ENCODE measurements around the gene VAV3. TPM values are rescaled to one million over a fixed set of nuclear protein-coding genes. Genes with fewer than 3 reads are reported as not detected.

The VAV3 gene
- total and polyA plus RNA-seq, 2 donors from 2014 or later, result 61.6 to 87.5 TPM

DNA sequence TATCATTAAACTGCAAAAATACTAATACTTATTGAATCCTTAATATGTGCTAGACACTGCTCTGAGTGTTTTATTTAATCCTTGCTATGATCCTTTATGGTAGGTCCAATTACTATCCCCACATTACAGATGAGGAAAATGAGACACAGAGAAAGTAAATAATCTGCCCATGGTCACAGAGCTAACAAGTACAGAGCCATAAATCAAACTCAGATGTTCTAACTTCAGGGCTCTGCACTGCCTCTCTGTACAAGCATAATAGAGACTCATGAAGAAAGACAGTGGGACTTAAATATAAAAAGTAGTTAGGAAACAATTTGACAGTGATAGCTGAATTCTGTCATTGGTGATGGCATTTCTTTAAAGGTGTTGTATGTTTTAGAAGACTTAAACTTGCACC is 346.4 kb downstream of the VAV3 start:
- FAIRE-seq (no peak), DNase-seq (no peak)
- TF ChIP-seq, protein P1, sequence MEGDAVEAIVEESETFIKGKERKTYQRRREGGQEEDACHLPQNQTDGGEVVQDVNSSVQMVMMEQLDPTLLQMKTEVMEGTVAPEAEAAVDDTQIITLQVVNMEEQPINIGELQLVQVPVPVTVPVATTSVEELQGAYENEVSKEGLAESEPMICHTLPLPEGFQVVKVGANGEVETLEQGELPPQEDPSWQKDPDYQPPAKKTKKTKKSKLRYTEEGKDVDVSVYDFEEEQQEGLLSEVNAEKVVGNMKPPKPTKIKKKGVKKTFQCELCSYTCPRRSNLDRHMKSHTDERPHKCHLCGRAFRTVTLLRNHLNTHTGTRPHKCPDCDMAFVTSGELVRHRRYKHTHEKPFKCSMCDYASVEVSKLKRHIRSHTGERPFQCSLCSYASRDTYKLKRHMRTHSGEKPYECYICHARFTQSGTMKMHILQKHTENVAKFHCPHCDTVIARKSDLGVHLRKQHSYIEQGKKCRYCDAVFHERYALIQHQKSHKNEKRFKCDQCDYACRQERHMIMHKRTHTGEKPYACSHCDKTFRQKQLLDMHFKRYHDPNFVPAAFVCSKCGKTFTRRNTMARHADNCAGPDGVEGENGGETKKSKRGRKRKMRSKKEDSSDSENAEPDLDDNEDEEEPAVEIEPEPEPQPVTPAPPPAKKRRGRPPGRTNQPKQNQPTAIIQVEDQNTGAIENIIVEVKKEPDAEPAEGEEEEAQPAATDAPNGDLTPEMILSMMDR (IDR thresholded peaks at IDR 0.05; ENCODE audit: borderline replicate concordance, extremely low read depth, insufficient read depth), result no peak
- intact Hi-C loops (cut with DNase I), result no loop called here
- Histone ChIP-seq H3K27me3 (ENCODE audit: control insufficient read depth, insufficient read depth, low read length) (no peaks in the 10 kb centered on the region), H3K27ac (ENCODE audit: low read depth in 2 of 2, low read length in 2 of 2) (no peak overlapping the region), H3K4me3 (ENCODE audit: low read length in 3 of 3) (no peak overlapping the region), H3K36me3 (ENCODE audit: control insufficient read depth in 2 of 3, insufficient read depth in 3 of 3, low read length in 3 of 3) (peaks cover 0 to 17% (median 4%) of the 10 kb centered on the region in 3 donors), H3K9ac (ENCODE audit: low read length in 3 of 3) (no peak overlapping the region), H3K9me3 (ENCODE audit: control insufficient read depth in 2 of 3, insufficient read depth in 1 of 3, low read length in 3 of 3) (no peaks in the 10 kb centered on the region), H3K4me1 (ENCODE audit: control insufficient read depth in 2 of 3, insufficient read depth in 2 of 3, low read depth in 1 of 3, low read length in 3 of 3) (no peaks in the 10 kb centered on the region)

DNA sequence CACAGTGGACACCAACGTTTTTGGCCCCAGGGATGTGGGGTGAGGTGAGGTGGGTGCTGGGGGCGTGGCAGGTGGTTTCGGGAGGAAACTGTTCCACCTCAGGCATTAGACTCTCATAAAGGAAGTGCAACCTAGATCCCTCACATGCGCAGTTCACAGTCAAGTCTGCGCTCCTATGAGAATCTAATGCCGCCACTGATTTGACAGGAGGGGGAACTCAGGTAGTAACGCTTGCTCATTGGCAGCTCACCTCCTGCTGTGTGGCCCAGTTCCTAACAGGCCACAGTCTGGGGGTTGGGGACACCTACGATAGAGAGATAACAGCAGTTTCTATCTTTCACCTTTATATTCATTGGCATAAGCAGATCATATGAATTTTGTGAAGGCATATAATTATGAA is 347.1 kb downstream of the VAV3 start:
- Histone ChIP-seq H3K36me3 (ENCODE audit: control insufficient read depth in 2 of 3, insufficient read depth in 3 of 3, low read length in 3 of 3) (peaks cover 0 to 17% (median 4%) of the 10 kb centered on the region in 3 donors), H3K27me3 (ENCODE audit: control insufficient read depth, insufficient read depth, low read length) (no peaks in the 10 kb centered on the region), H3K4me3 (ENCODE audit: low read length in 3 of 3) (no peak overlapping the region), H3K9me3 (ENCODE audit: control insufficient read depth in 2 of 3, insufficient read depth in 1 of 3, low read length in 3 of 3) (no peaks in the 10 kb centered on the region), H3K9ac (ENCODE audit: low read length in 3 of 3) (no peak overlapping the region), H3K4me1 (ENCODE audit: control insufficient read depth in 2 of 3, insufficient read depth in 2 of 3, low read depth in 1 of 3, low read length in 3 of 3) (no peaks in the 10 kb centered on the region), H3K27ac (ENCODE audit: low read depth in 2 of 2, low read length in 2 of 2) (no peak overlapping the region)
- FAIRE-seq, result no peak
- intact Hi-C loops (cut with DNase I), result no loop called here
- TF ChIP-seq, protein P1 (IDR thresholded peaks at IDR 0.05; ENCODE audit: borderline replicate concordance, extremely low read depth, insufficient read depth), result no peak
- no peak for DNase-seq

DNA sequence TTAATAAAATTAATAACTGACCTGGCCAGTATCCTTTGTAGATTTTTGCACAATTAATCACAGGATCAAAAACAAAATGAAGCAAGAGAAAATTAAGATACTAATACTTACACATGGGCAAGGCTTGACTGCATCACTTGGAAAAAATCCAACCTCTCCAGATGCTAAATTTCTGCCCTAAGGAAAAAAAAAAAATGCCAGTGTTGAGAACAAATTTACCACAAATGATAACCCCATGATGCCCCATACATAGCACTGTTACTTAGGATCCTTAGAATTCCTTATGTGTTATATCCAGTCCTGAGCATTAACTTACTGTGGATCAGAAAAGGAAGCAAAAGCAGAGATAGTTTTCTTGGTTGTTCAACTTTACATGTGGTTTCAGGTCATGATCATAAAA is 347.5 kb downstream of the VAV3 start:
- Histone ChIP-seq H3K4me1 (ENCODE audit: control insufficient read depth in 2 of 3, insufficient read depth in 2 of 3, low read depth in 1 of 3, low read length in 3 of 3) (no peaks in the 10 kb centered on the region), H3K36me3 (ENCODE audit: control insufficient read depth in 2 of 3, insufficient read depth in 3 of 3, low read length in 3 of 3) (peaks cover 0 to 17% (median 4%) of the 10 kb centered on the region in 3 donors), H3K27me3 (ENCODE audit: control insufficient read depth, insufficient read depth, low read length) (no peaks in the 10 kb centered on the region), H3K9ac (ENCODE audit: low read length in 3 of 3) (no peak overlapping the region), H3K27ac (ENCODE audit: low read depth in 2 of 2, low read length in 2 of 2) (no peak overlapping the region), H3K9me3 (ENCODE audit: control insufficient read depth in 2 of 3, insufficient read depth in 1 of 3, low read length in 3 of 3) (peaks cover 0 to under 1% (median 0%) of the 10 kb centered on the region in 3 donors), H3K4me3 (ENCODE audit: low read length in 3 of 3) (no peak overlapping the region)
- DNase-seq (no peak), FAIRE-seq (no peak)
- TF ChIP-seq, protein P1 (IDR thresholded peaks at IDR 0.05; ENCODE audit: borderline replicate concordance, extremely low read depth, insufficient read depth), result no peak
- intact Hi-C loops (cut with DNase I), result no loop called here

DNA sequence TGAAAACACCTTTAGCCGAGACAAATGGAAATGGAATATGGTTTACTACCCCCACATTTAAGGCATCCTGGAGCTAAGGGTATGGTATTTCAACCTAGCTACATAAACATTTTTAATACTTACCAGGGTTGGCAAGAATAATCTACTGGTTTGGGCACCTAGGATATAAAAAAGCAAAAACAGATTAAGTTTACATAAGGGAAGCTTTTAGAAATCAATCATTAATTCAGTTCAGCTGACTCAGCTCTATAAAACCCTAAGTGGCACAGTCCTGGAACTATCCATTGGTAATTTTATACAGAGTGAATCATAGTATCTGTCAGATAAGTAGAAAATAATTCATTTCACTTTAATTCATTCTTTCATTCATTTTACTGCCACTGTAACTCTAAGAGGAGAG is 355.2 kb downstream of the VAV3 start:
- Histone ChIP-seq H3K27me3 (ENCODE audit: control insufficient read depth, insufficient read depth, low read length) (no peaks in the 10 kb centered on the region), H3K9ac (ENCODE audit: low read length in 3 of 3) (no peak overlapping the region), H3K4me1 (ENCODE audit: control insufficient read depth in 2 of 3, insufficient read depth in 2 of 3, low read depth in 1 of 3, low read length in 3 of 3) (no peaks in the 10 kb centered on the region), H3K4me3 (ENCODE audit: low read length in 3 of 3) (no peak overlapping the region), H3K9me3 (ENCODE audit: control insufficient read depth in 2 of 3, insufficient read depth in 1 of 3, low read length in 3 of 3) (peaks cover 0 to 3% (median 0%) of the 10 kb centered on the region in 3 donors), H3K27ac (ENCODE audit: low read depth in 2 of 2, low read length in 2 of 2) (no peak overlapping the region), H3K36me3 (ENCODE audit: control insufficient read depth in 2 of 3, insufficient read depth in 3 of 3, low read length in 3 of 3) (peaks cover 0 to 12% (median 7%) of the 10 kb centered on the region in 3 donors)
- DNase-seq (no peak), FAIRE-seq (no peak)
- intact Hi-C loops (cut with DNase I), result no loop called here
- TF ChIP-seq, protein P1 (IDR thresholded peaks at IDR 0.05; ENCODE audit: borderline replicate concordance, extremely low read depth, insufficient read depth), result no peak
